Left cardiac atrium (tissue), 4 donors: ENCODE results near the gene PDCD4. TPM values are rescaled to one million over a fixed set of nuclear protein-coding genes. Genes with fewer than 3 reads are reported as not detected.
"Not testable (repeated sequence)": the region's sequence is repeated elsewhere in the genome, so short reads cannot be mapped to it uniquely, and the experiment has no call there.

Experiments used
- ATAC-seq, 2 donors: fragments of 200-7000 bp; cut with Tn5 transposase; one replicate each; pipeline ENCODE4 v1.9.1; 2020; ENCODE audit warnings: mild to moderate bottlenecking in 2 of 2, moderate library complexity in 2 of 2
- DNase-seq: peaks from one replicate; pipeline ENCODE4 v3.0.0-alpha.2; 2020
- intact Hi-C, 2 donors: fragments of 100-400 bp; cut with DNase I; formaldehyde crosslinking; loops; one replicate each; pipeline versions ENCODE4 v1.14.1 to v1.15.1; 2022 to 2023
- total RNA-seq, 2 donors: library from RNA; stranded (reverse); fragmentation: NEBNext Ultra II Directional; extraction: Animal tissue kit (Norgen Biotek cat#: 25700); gene quantifications; one replicate each; pipeline ENCODE4 v1.2.1, GENCODE V29; 2021
- donor health status: DM: no; HTN: yes; CAD: no.
- donor health status: DM: no; HTN: yes; CAD: no; lungs with severe emphysema.
- donor health status: DM: yes; HTN: yes; CAD: no.
- donor health status: Dilated cardiomyopathy.

Gene PDCD4
- total RNA-seq, 2 donors from 2014 or later: 46.7 to 71.2 TPM

DNA sequence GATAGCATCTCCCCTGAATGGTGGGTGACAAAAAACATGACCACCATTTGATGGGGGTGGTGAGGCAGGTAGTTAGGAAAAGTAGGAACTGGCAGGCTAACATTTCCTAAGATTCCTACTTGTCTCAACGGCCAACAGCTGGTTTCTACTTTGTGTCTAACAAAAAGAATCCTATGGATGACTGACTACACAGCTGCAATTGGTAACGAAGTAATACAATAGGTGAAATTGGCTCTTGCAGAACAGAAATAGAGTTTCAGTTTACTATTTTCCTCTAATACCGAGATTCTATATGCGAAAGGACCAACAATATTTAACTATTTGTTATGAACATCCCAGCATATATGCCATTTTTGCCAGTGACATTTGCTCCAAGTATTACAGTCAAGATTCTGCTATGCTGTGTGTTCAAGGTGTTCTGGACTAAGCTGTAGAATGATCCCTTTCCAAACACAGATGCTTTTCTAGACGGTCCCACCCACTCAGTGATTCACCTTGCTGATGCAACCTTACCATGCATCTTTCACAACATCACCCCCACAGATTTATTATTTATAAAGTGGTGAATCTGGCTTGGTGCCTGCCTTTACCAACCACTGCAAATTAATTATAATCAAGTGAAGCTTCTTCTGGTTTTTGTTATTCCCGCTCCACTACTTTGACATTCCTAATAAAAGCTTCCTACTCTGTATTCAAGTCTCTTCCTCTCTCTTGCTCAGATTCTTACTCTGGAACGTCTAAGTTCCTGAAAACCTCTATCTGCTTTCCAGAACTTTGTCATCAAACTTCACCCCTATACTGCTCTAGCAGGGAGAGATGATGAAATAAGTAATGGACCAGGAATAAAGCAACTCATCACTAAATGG is 30.5 kb downstream of the PDCD4 start:
- ATAC-seq (peak in 1 of 2 donors; percentile 86), DNase-seq (no peak)
- intact Hi-C loops: loop anchor here in 1 of 2 donors (5.0 kb wide), 1 partner anchor 595 kb away; no protein-coding TSS in a partner anchor

DNA sequence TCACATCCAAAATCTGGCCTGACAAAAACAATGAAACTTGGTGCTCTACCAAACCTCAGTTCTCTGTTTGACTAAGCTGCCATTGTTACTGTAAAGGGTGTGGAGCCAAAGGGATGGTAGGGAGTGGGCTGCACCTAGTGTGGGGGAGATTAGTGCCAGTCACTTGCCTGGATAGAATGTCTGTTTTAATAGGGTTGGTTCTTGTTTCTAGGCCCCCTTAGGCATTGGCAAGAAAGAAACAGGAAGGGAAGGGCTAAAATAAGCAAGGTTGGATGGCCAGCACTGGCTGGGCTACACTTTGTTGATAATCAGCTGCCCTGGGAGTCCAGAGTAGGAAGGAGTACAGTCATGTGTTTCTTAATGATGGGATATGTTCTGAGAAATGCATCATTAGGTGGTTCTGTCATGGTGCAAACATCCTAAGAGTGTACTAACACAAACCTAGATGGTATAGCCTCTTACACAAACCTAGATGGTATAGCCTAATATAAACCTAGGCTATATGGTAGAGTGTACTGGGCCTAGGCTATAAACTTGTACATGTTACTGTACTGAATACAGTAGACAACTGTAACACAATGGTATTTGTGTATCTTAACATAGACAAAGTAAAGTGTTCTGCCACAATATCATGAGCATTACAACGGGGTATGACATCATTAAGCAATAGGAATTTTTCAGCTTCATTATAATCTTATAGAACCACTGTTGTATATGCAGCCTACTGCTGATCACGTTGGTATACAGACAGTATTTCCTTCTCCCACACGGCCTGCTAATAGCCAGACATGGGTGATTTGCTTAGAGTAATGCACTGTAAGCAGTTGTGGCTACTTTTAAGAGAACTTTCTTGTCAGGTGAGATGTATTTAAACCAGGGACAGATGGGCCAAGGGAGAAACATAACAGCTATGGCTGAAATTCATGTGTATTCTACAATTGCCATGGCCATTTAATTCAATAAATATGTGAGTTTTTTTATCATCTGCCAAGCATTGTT is 31.9 kb downstream of the PDCD4 start:
- intact Hi-C loops: loop anchor here in 1 of 2 donors (5.0 kb wide), 1 partner anchor 596 kb away; no protein-coding TSS in a partner anchor
- no peak for DNase-seq
- peak in 1 of 2 donors; percentile 50 for ATAC-seq

DNA sequence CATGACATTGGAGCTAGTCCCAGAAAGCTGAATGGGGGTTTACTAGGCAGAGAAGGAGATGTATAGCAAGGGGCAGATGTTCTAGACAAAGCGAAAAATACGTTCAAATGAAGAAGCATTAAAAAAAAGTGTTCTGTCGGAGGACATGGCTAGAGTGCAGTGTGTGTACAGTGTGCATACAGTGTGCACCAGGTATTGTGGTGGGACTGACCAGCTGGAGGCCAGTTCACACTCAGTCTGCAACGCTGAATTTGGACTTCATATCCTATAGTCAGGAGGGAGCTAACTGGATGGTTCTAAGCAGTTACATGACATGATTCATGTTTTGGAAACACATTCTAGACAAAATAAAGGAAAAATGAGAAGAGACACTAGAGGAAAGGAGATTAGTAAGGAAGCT is 38.4 kb downstream of the PDCD4 start:
- intact Hi-C loops: no loop called here
- ATAC-seq: no peak
- DNase-seq: no peak

DNA sequence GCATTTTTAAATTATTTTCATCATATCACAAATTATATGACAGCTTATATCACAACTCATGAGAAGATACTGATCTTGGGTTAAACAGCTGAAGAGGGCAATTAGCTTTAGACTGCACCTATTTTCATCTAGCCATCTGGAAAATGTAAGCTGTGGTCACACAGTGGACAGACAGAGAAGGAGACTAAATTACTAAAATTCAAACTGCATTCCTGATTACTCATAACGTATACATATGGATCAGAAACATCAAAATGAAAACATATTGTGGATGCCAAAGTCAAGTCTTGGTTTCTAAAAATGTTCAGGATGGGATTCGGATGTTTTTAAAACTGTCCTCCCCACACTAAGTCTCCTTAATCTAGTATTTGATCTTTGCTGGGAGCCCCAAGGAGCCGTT is 40.6 kb downstream of the PDCD4 start:
- intact Hi-C loops: no loop called here
- no peak for ATAC-seq
- DNase-seq: no peak

DNA sequence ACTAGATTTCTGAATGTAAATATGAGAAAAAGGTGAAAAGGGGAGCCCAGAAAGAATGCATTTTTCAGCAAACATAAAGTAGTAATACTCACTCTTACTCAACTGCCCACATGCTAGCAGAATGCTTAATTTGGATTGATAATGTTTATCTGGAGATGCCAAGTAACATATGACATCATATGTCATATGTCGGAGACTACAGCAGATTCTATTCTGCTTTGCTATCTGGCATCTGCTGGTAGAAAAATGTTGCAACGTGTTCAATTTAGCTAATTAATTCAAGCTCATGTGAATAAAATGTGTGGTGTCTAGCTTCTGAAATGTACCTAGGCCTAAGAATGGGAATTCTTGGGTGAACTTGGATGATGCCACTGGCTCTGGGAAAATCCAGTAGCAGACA is 42.7 kb downstream of the PDCD4 start:
- no peak for ATAC-seq
- intact Hi-C loops: no loop called here

DNA sequence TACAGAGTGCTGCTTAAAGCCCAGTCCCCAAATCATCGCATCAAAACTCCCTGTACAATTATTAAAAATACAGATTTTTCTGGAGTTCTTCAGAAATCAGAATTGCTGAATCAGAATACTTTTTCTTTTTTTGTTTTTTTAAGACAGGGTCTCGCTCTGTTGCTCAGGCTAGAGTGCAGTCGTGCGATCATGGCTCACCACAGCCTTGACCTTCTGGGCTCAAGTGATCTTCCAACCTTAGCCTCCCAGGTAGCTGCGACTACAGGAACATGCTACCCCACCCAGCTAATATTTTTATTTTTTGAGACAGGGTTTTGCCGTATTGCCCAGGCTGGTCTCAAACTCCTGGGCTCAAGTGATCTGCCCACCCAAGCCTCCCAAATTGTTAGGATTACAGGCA is 43.3 kb downstream of the PDCD4 start:
- ATAC-seq: no peak
- intact Hi-C loops: no loop called here
- no peak for DNase-seq

More for the DNA sequence above, 42.7 kb downstream of the PDCD4 start:
- no peak for DNase-seq

DNA sequence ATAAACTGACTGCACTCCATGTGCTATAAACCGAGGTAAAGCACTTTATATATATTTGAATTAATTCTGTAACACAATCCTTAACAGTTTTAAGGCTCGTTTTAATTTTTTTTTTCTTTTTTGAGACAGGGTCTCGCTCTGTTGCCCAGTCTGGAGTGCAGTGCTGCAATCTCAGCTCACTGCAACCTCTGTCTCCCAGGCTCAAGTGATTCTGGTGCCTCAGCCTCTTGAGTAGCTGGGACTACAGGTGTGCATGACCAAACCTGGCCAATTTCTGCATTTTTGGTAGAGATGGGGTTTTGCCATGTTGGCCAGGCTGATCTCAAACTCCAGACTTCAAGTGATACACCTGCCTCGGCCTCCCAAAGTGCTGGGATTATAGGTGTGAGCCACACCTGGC is 43.9 kb downstream of the PDCD4 start:
- ATAC-seq, DNase-seq, intact Hi-C loops: not testable (repeated sequence)

DNA sequence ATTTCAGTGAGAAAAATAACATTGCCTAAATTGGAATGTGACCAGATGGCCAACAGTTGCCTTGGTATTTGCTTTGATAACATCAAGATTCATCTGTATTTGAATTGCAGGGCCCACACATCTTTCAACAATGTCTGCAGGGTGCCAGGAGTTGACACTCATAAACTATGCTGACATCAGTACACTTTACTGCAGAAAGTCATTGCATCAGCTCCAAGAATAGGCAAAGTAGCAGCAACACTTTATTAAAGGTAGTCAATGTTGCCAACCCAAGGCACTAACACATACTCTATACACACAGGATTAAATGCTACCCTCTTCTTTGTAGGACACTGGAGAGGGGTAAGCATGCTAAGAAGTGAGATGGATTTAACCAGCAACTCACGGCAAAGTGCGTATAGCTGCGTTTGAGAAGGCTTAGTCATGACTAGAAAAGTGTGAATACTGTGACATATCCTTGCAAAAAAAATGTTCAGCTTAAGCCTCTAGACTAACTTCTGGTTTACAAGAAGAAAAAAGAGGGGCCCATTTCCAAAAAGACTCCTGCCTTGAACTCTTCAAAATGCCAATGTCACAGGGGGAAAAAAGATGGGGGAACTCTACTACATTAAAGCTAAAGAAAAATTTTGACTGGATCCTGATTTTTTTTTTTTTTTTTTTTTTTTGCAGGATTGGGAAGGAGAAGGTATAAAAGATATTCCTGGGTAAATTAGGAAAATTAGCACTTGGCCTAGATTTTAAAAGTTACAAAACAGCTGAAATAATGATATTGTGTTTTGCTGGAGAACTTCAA is 45.0 kb downstream of the PDCD4 start:
- intact Hi-C loops: no loop called here
- no peak for DNase-seq
- ATAC-seq: no peak

DNA sequence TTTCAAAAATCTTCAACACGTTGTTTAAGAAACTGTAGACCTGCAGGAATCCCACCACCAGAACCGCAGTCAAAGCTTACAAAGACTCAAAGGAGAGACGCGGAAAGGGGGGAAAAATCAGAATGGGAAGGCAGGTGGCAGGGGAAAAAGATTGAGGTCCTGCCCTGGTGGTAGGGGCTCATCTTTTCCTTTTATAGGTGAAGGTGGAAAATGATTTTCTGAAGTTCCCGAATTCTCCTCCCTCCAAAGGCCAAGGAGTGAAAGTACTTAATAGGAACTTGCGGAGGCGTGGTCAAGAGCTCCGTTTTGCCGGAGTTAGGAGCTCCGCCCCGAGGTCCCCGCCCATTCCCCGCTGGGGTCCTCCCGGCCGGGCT is 46.5 kb downstream of the PDCD4 start:
- ATAC-seq (no peak), DNase-seq (peak; percentile 98)
- intact Hi-C loops: no loop called here

DNA sequence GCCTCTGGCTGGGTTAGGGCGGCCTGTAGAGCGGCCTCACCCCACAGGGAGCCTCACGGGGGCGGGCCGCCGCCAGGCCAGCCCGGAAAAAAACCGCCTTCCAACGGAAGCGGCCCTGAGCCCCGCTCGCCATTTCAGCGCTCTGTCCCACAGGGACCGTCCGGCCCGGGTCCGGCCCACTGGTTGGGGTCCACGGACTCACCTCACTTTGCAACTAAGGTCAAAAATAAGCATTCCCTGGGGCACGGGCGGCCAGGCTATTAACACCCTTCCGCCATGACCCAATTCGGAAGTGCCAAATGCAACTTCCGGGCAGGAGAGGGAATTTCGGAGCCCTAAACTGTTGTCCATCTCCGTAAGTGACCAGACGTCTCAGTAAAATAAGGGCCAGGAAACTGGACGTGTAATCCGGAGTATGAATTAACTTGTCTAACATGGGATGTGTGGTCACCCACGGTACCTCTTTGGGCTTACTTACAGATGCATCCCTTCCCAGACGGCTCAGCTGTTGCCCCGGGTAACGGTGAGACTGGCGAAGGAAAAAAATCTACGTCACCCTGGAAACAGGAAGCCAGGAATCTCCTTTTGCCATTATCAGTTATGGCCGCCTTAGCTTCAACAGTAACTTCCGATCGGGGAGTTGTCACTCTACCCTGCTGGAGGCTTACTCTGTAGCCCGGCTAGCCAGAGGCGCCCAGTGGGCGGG is 47.1 kb downstream of the PDCD4 start, which contains the start of gene BBIP1:
BBIP1 (minus strand) TSS at position 538 of the 706 bp plus-strand sequence. CDS start 1,023 bp downstream, outside the sequence.
- intact Hi-C loops: no loop called here
- DNase-seq: no peak
- ATAC-seq: peak; percentile 94 to 97

DNA sequence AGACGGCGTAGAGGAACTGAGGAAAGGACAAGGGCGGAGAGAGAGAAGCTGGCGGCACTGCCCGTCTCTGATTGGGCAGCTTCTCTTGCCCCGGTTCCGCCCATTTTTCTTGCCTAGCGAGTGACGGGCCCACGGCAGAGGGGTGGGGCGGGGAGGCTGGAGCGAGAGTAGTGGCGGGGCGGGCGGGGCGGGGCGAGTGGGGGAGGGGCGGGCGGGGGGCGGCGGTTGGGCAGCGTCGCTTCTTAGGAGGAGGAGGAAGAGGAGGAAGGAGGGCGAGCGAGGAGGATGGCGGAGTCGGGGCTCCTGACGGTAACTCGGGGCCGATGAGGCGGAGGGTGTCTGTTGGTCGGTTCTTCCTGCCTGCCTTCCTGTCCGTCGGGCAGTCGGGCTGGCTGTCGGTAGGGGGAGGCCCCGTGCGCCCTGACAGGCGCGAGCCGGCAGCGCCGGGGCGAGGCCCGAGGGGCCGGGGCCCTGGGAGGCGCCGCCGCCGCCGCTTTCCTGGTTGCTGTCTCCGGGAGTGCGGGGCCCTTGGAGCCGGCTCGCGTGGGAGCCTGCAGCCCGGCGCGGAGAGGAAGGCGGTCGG is 47.7 kb downstream of the PDCD4 start, which contains the start of gene SHOC2:
SHOC2 (plus strand) TSS at position 256 of the 583 bp plus-strand sequence. CDS start 44,755 bp downstream, outside the sequence.
- ATAC-seq (peak; percentile 30 to 49), DNase-seq (peak; percentile 99)
- intact Hi-C loops: no loop called here

DNA sequence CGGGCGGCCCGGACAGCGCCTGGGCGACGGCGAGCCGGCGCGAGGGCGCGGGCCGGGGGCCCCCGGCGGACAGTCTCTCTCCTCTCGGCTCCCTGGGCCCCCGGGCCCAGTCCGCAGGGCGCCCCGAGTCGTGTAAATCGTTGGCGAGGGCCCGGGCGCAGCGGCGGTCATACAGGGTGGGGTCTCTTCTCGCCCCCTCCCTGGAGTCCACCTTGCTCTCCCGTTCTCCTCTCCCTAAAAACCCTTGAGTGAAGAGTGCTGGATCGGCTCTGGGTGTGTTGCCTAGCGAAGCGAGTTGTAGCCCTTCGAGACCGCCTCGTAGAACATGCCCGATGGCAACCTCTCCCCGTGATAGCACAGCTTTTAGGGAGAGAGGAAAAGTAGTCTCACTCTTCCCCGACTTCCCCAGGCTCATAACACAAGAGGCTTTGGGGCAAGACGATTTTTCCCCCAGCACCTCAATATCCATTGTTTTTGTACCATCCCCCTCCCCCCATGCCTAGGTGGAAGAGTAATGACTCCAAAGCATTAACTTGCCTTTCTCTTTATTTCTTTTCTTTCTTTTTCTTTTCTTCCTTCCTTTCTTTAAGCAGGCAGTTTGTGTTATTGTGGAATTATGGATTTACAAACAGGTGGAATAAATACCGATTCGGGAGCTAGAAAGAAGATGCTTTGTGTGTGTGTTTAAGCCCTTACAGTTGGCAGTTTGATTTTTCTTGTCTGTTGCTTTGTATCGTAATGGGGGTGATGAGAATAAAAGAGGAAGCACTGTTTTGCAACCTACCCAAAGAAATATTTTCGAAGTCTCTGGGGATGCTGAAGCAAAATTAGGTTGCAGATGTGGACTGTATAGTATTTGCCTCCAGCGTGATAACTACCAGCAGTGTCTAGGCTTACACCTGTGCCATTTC is 48.5 kb downstream of the PDCD4 start:
- ATAC-seq: no peak

DNA sequence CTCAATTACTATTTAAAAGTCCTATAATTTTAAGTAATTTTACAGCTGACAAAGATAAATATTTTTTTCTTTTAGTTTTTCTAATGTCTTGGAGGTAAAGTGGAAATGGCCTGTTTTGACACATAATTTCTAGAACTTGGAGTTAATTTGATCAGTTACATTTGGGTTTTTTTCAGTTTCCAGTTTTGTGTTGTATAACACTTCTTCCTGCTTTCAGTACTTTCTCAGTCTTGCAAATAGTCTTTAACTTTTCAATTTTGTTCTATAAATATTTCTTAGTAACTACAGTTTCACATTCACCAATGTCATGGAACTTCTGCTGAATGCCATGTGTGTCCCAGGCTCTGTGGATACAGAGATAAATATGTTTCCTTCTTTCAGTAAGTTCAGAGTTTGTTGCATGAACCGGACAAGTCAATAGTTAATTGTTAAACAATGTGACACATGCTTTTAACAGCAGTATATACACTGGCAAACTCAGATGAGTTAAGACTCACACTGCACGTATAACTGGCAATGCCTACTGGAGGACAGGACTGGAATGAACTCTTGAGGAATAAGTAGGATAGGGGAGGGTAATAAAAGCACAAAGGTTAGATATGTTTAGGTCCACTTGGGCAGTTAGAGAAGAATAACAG is 52.2 kb downstream of the PDCD4 start:
- no peak for ATAC-seq
- DNase-seq: no peak
- intact Hi-C loops: loop anchor here in 1 of 2 donors (10.0 kb wide), 1 partner anchor 51 kb away; no protein-coding TSS in a partner anchor

More for the DNA sequence above, 48.5 kb downstream of the PDCD4 start:
- intact Hi-C loops: loop anchor here in 1 of 2 donors (10.0 kb wide), 1 partner anchor 55 kb away; no protein-coding TSS in a partner anchor
- peak; percentile 34 for DNase-seq

DNA sequence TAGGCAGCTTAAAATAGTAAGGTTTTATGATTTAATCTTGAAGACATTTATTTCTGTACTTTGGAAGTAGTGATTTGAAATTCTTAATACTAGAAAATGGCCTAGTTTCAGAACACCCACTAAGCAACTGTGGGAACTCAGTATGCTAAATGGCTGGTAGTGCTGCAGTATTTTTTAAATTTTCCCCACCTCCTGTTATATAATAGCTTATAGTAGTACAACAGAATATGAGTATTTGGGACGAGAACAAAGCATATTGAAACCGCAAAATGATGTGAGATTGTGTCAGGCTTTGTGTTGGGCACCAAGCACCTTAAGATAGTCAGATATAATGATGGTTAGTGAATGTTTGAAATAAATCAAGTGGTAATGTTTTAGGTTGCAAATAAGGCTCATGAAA is 55.7 kb downstream of the PDCD4 start:
- intact Hi-C loops: loop anchor here in 1 of 2 donors (10.0 kb wide), 1 partner anchor 47 kb away; no protein-coding TSS in a partner anchor
- ATAC-seq (no peak), DNase-seq (no peak)

DNA sequence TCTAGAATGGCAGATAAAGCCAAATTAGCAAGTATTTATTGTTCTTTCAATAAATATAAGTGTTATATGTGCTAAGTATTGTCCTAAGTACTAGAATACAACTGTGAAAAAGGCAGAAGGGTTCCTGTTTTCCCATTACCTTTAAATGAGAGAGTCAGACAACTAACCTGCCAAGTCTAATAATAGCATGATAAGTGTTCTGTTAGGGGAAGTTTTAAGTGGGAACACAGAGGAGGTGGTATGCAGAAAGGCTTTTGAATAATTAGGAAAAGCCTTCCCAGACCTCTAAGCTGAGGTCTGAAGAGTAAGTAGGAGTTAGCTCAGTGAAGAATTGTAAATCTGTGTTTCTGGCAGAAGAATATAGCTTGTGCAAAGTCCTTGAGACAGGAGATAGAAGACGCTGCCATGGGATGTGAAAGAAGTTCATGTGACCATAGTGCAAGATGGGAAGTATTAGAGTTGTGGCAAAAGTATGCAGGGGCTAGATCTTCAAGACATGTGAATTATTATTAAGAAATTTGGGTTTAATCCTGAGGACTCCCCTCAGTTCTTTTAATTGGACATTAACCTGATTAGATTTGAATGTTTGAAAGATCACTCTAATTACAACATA is 60.1 kb downstream of the PDCD4 start:
- intact Hi-C loops: no loop called here
- ATAC-seq: peak; percentile 34 to 55
- DNase-seq: no peak
